OCI-LY1 (cell line): ENCODE data around the gene DOCK7.

ENCODE experiments used
- EZH2 ChIP-seq: fragments of 200-600 bp; sonication (generic), shearing (Covaris generic); IDR thresholded peaks from 2 replicates; pipeline ENCODE4 v1.8.0; 2017; ENCODE audit warnings: borderline replicate concordance, mixed run types, mild to moderate bottlenecking, antibody characterized with exemption, low read length, moderate library complexity, mixed read lengths
- TF ChIP-seq, protein P1 (sequence below): fragments of 200-600 bp; sonication (generic), shearing (Covaris generic); IDR thresholded peaks from 2 replicates; pipeline ENCODE4 v1.5.1; 2017; ENCODE audit warnings: mild to moderate bottlenecking, antibody characterized with exemption, low read length, moderate library complexity, mixed read lengths

DNA sequence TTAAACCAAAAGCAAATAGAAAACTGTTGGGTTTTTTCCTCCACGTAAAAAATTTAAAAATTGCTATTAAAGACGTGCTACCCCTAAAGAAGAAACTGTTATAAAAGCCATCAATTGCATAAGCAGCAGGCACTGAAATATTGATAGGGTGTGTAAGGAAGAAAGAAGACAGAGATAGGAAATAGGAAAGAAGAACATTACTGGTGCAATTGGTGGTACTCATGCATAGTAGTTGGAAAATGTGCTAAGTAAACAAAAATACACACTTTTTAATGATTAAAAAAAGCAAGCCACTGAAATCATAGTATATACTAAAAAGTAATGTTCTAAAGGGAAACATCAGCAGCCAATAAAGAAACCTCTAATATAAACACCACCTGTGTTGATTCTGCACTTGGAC lies 143.6 kb downstream of the DOCK7 start:
- TF ChIP-seq, protein P1, sequence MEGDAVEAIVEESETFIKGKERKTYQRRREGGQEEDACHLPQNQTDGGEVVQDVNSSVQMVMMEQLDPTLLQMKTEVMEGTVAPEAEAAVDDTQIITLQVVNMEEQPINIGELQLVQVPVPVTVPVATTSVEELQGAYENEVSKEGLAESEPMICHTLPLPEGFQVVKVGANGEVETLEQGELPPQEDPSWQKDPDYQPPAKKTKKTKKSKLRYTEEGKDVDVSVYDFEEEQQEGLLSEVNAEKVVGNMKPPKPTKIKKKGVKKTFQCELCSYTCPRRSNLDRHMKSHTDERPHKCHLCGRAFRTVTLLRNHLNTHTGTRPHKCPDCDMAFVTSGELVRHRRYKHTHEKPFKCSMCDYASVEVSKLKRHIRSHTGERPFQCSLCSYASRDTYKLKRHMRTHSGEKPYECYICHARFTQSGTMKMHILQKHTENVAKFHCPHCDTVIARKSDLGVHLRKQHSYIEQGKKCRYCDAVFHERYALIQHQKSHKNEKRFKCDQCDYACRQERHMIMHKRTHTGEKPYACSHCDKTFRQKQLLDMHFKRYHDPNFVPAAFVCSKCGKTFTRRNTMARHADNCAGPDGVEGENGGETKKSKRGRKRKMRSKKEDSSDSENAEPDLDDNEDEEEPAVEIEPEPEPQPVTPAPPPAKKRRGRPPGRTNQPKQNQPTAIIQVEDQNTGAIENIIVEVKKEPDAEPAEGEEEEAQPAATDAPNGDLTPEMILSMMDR: no peak
- TF ChIP-seq EZH2: no peak
